Measurements from ENCODE around the gene ARL15.

ARL15 gene

DNA sequence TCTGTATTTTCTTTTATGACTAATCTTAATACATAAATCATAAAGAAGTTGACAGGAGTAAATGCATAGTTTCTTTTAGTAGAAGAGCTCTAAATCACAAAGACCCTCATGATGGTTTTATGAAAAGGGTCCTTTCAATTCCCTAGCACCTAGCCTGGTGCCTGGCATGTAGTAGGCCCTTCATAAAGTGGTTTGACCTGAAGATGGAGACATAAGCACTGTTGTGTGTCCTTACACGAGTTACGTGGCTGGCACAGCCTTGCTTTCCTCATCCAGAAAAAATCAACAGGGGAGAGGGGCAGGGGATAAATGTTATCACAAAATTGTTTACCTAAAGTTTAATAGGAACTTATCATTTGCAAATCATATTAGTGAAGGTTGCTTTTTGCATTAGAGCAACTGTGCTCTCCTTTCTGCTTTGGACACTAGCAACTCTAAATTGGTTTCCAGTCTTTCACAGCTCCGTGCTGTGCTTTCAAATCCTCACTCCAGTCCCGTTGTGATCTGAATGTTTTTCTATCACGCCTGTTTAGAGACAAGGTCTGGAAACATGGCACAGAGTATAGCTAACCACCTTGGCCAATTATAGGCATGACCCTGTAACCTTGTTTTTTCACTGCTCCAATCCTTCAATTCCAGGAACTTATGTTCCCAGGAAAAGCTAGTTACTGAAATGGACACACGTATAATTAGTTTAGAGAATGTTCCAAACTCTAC, 55.7 kb downstream of the ARL15 start:
- no peaks in the 10 kb centered on the region for H3K36me3 ChIP-seq
- TF ChIP-seq, protein P1, sequence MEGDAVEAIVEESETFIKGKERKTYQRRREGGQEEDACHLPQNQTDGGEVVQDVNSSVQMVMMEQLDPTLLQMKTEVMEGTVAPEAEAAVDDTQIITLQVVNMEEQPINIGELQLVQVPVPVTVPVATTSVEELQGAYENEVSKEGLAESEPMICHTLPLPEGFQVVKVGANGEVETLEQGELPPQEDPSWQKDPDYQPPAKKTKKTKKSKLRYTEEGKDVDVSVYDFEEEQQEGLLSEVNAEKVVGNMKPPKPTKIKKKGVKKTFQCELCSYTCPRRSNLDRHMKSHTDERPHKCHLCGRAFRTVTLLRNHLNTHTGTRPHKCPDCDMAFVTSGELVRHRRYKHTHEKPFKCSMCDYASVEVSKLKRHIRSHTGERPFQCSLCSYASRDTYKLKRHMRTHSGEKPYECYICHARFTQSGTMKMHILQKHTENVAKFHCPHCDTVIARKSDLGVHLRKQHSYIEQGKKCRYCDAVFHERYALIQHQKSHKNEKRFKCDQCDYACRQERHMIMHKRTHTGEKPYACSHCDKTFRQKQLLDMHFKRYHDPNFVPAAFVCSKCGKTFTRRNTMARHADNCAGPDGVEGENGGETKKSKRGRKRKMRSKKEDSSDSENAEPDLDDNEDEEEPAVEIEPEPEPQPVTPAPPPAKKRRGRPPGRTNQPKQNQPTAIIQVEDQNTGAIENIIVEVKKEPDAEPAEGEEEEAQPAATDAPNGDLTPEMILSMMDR (IDR thresholded peaks at IDR 0.05) = no peak
- H3K27ac ChIP-seq = no peak overlapping the region
- H3K4me3 ChIP-seq (ENCODE audit: low read depth in 1 of 2, low read length in 1 of 2) = no peak overlapping the region
- no peaks in the 10 kb centered on the region for H3K9me3 ChIP-seq
- peaks cover 0 to under 1% of the 10 kb centered on the region in 2 experiments for H3K4me1 ChIP-seq (ENCODE audit: control insufficient read depth in 1 of 2, insufficient read depth in 1 of 2, low read depth in 1 of 2, low read length in 1 of 2)
- no peaks in the 10 kb centered on the region for H3K27me3 ChIP-seq

DNA sequence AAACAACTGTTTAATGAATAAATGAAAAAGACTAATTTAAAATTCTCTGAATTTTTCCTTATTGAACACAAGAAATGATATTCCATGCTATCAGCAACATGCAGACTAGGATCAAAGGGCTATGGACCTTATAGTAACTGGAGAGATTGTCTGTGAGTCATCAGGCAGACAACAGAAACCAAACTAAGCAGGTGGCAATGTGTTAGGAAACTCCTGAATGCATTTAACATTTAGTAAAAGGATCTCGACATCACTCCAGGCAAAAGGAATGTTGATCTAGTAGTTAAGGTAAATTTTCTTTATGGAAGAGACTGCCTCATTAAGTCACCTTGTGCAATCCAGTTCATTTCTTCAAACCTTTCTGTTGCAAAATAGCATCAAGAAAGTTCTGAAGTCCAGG, 58.4 kb downstream of the ARL15 start:
- Histone ChIP-seq H3K36me3 (no peaks in the 10 kb centered on the region), H3K4me3 (ENCODE audit: low read depth in 1 of 2, low read length in 1 of 2) (no peak overlapping the region), H3K27ac (no peak overlapping the region), H3K4me1 (ENCODE audit: control insufficient read depth in 1 of 2, insufficient read depth in 1 of 2, low read depth in 1 of 2, low read length in 1 of 2) (peaks cover 0 to 3% of the 10 kb centered on the region in 2 experiments), H3K9me3 (no peaks in the 10 kb centered on the region), H3K27me3 (no peaks in the 10 kb centered on the region)
- TF ChIP-seq, protein P1 (IDR thresholded peaks at IDR 0.05) = no peak

DNA sequence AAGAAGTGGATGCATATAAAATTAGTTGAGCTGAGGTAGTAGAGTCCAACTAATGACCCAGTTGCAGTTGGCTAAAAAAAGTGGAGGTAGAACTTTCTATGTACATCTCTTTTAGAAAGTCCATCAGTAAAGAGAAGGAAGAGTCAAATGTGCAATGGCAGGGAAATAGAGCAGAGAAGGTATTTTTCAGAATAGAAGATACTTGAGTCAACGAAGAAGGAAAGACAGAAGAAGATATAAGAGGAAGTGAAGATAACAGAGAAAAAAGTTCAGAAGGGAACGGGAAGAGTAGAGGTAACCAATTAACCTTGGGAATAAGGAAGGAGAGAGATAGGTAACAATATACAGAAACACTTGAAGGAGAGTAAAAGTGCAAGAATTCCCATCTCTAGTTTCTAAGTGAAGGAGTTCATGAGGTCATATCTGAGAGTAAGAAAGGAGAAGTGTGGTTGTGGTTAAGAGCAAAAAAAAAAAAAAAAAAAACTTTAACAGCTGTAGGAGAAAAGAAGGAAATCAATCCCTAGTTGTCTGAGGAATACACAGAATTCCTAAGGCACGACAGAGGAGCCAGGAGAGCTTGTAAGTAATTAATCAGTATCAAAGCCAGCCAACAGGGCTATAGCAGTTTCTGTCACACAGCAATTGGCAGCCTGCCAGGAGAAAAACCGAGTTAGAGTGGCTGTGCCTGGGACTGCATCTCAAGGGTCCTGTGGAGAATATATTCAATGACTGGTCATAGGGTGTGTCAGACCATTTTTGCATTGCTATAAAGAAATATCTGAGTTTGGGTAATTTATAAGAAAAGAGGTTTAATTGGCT, 61.0 kb downstream of the ARL15 start:
- no peaks in the 10 kb centered on the region for H3K27me3 ChIP-seq
- no peaks in the 10 kb centered on the region for H3K9me3 ChIP-seq
- no peaks in the 10 kb centered on the region for H3K36me3 ChIP-seq
- H3K4me1 ChIP-seq (ENCODE audit: control insufficient read depth in 1 of 2, insufficient read depth in 1 of 2, low read depth in 1 of 2, low read length in 1 of 2) = peaks cover 0 to 3% of the 10 kb centered on the region in 2 experiments
- TF ChIP-seq, protein P1 (IDR thresholded peaks at IDR 0.05) = no peak
- H3K27ac ChIP-seq = no peak overlapping the region
- H3K4me3 ChIP-seq (ENCODE audit: low read depth in 1 of 2, low read length in 1 of 2) = no peak overlapping the region

DNA sequence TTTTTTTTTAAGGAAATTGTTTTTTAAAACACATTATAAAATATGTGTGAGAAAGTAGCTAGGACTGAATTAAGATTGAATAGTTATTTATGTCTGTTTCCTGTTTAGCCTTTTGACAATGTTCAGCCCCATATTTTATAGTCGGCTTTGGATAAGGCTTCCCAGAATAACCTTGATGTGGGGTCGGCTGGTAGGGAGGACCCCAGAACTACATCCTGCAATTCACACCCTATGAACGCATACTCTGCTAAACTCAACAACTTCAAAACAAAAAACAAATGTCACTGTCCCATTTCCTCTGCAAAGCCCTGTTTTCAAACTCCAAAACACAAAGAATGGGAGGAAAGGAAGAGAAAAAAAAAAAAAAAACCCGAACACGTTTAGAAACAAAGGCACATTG, 63.1 kb downstream of the ARL15 start:
- Histone ChIP-seq H3K9me3 (no peaks in the 10 kb centered on the region), H3K4me3 (ENCODE audit: low read depth in 1 of 2, low read length in 1 of 2) (no peak overlapping the region), H3K27me3 (no peaks in the 10 kb centered on the region), H3K36me3 (no peaks in the 10 kb centered on the region), H3K4me1 (ENCODE audit: control insufficient read depth in 1 of 2, insufficient read depth in 1 of 2, low read depth in 1 of 2, low read length in 1 of 2) (peaks cover 0 to 3% of the 10 kb centered on the region in 2 experiments), H3K27ac (no peak overlapping the region)
- TF ChIP-seq, protein P1 (IDR thresholded peaks at IDR 0.05) = no peak

DNA sequence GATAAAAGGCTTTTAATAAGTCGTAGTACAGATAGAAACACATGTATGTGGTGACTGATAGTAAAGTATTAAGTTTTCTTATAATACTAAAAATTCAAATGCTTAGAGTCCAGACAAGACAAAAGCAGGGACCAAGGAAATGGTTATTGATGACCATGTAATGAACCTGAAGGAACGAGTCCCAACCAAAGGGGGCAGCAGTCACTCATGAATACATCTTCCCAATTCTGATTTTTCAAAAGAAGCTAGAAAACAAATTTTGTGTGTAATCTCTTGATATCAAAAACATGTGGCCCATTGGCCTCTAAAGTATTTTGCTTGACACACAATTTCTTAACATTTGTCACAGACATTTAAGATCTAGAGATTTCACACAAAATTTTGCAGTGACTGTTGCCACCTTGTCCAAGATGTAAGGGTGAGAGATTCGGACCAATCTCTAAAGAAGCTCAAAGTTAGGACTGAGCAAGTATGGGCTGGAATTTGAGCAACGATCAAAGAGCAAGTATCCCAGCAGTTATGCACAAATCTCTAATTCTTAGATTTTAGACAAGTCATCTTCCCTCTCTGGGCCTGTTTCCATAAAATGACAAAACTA, 66.8 kb downstream of the ARL15 start:
- no peaks in the 10 kb centered on the region for H3K36me3 ChIP-seq
- no peak overlapping the region for H3K4me3 ChIP-seq (ENCODE audit: low read depth in 1 of 2, low read length in 1 of 2)
- no peaks in the 10 kb centered on the region for H3K4me1 ChIP-seq (ENCODE audit: control insufficient read depth in 1 of 2, insufficient read depth in 1 of 2, low read depth in 1 of 2, low read length in 1 of 2)
- TF ChIP-seq, protein P1 (IDR thresholded peaks at IDR 0.05) = no peak
- H3K9me3 ChIP-seq = no peaks in the 10 kb centered on the region
- H3K27ac ChIP-seq = no peak overlapping the region
- H3K27me3 ChIP-seq = no peaks in the 10 kb centered on the region

Data from neutrophil (primary cell).